Measurements from ENCODE around the gene IQGAP3.

- no peak for TF ChIP-seq MXI1 (conservative IDR thresholded peaks at IDR 0.05; ENCODE audit: poor library complexity, severe bottlenecking)
- TF ChIP-seq CTCF (IDR thresholded peaks at IDR 0.05; ENCODE audit: poor library complexity, severe bottlenecking): no peak
- TF ChIP-seq TAF1 (IDR thresholded peaks at IDR 0.05; ENCODE audit: low read depth): no peak
- no peak for TF ChIP-seq EZH2 (IDR thresholded peaks at IDR 0.05; ENCODE audit: borderline replicate concordance, insufficient read depth, low read length, poor library complexity, severe bottlenecking)
Measured at GRCh38 chr1:156530006-156530405, 42.4 kb downstream of the IQGAP3 start.
